GM12878 (cell line): Measurements from ENCODE around the gene SLCO4A1. TPM values are rescaled to one million over a fixed set of nuclear protein-coding genes. Genes with fewer than 3 reads are reported as not detected.

Source experiments
- ATAC-seq: fragments of 200-7000 bp; cut with Tn5 transposase; 3 replicates; pipeline ENCODE4 v1.9.1; 2020; ENCODE audit warnings: mild to moderate bottlenecking, moderate library complexity
- BruUV-seq: library from RNA; stranded (reverse); fragments of 400-500 nt; replicated peaks from 2 replicates; lab custom pipeline; 2021; lab: Mats Ljungman, UMichigan
- CTCF ChIA-PET: fragments of 300-600 bp; sonication (Branson Sonifier 250); formaldehyde crosslinking; extraction: SDS; loops from one replicate; lab custom pipeline; 2021; ENCODE audit warnings: inconsistent platforms; lab: Yijun Ruan, JAX
- POLR2A ChIA-PET: fragments of 350-600 bp; formaldehyde crosslinking; extraction: SDS; loops from one replicate; lab custom pipeline; 2021; ENCODE audit warnings: inconsistent platforms; lab: Charles Lee
- RAD21 ChIA-PET: fragments of 300-600 bp; sonication (Branson Sonifier 250); formaldehyde crosslinking; loops from one replicate; lab custom pipeline; 2023; ENCODE audit warnings: antibody characterized with exemption; ENCODE audit not compliant: unreplicated experiment; lab: Charles Lee
- SMC1A ChIA-PET: fragments of 300-600 bp; sonication (Branson Sonifier 250); formaldehyde crosslinking; loops from one replicate; lab custom pipeline; 2023; ENCODE audit not compliant: unreplicated experiment, uncharacterized antibody; lab: Charles Lee
- DNase-seq: peaks from one replicate; pipeline ENCODE4 v3.0.0-alpha.2; 2011; ENCODE audit warnings: low read depth, low spot score
- FAIRE-seq: peaks from 3 replicates; lab custom pipeline; 2011; peaks lifted over from hg19 to GRCh38; lab: Jason Lieb, UNC
- H2AFZ ChIP-seq: 2 replicates; pipeline ENCODE4 v1.6.0; 2011; ENCODE audit warnings: low read depth, low read length, control low read depth; ENCODE audit not compliant: control insufficient read depth
- H3K27ac ChIP-seq: 2 replicates; pipeline ENCODE4 v1.5.1; 2011; ENCODE audit warnings: control low read depth; ENCODE audit not compliant: control insufficient read depth, insufficient read depth
- H3K27me3 ChIP-seq, 2 experiments: replicated peaks in 1 of 2; 2 replicates each; pipeline versions ENCODE4 v1.6.0 to v1.6.1; 2011; ENCODE audit warnings: low read length in 1 of 2; ENCODE audit not compliant: control insufficient read depth in 2 of 2, insufficient read depth in 2 of 2
- H3K36me3 ChIP-seq, 2 experiments: 2 replicates each; pipeline ENCODE4 v1.5.1; 2011; ENCODE audit warnings: low read length in 1 of 2; ENCODE audit not compliant: control insufficient read depth in 2 of 2, insufficient read depth in 2 of 2
- H3K4me1 ChIP-seq: 2 replicates; pipeline ENCODE4 v1.6.1; 2011; ENCODE audit warnings: mild to moderate bottlenecking, low read length, moderate library complexity, mixed read lengths; ENCODE audit not compliant: control insufficient read depth, insufficient read depth
- H3K4me2 ChIP-seq: 2 replicates; pipeline ENCODE4 v1.6.0; 2011; ENCODE audit warnings: control low read depth; ENCODE audit not compliant: control insufficient read depth, insufficient read depth
- H3K4me3 ChIP-seq: fragments of 200-600 bp; sonication (generic); 2 replicates; pipeline ENCODE4 v1.5.1; 2016
- H3K79me2 ChIP-seq: 2 replicates; pipeline ENCODE4 v1.6.0; 2011; ENCODE audit warnings: low read length; ENCODE audit not compliant: control insufficient read depth, insufficient read depth
- H3K9ac ChIP-seq: 2 replicates; pipeline ENCODE4 v1.8.0; 2011; ENCODE audit warnings: low read length, control low read depth, mixed read lengths; ENCODE audit not compliant: control insufficient read depth, insufficient read depth
- H3K9me3 ChIP-seq: replicated peaks from 3 replicates; pipeline ENCODE4 v1.5.1; 2011; ENCODE audit warnings: mild to moderate bottlenecking, low read length; ENCODE audit not compliant: control insufficient read depth, insufficient read depth
- H4K20me1 ChIP-seq: 2 replicates; pipeline ENCODE4 v1.6.0; 2011; ENCODE audit not compliant: control insufficient read depth, insufficient read depth
- ASH2L ChIP-seq: fragments of 300-600, 200-600 bp; sonication (generic); IDR thresholded peaks from 2 replicates; pipeline ENCODE4 v1.6.1; 2017; ENCODE audit warnings: low read depth, mild to moderate bottlenecking, borderline replicate concordance
- CHD2 ChIP-seq: IDR thresholded peaks from 2 replicates; pipeline ENCODE4 v1.6.1; 2011; ENCODE audit warnings: low read depth, low read length, improper control_type of control experiment, borderline replicate concordance
- CREB1 ChIP-seq: IDR thresholded peaks from 2 replicates; pipeline ENCODE4 v1.6.1; 2012; ENCODE audit warnings: low read depth, mild to moderate bottlenecking, inconsistent platforms
- GATAD2B ChIP-seq: fragments of 450-650 bp; conservative IDR thresholded peaks from 2 replicates; pipeline ENCODE4 v1.6.1; 2017; ENCODE audit warnings: low read depth, mild to moderate bottlenecking, moderate library complexity
- HDGF ChIP-seq: fragments of 450-650 bp; IDR thresholded peaks from 2 replicates; pipeline ENCODE4 v1.6.1; 2016; ENCODE audit warnings: antibody characterized with exemption
- IKZF1 ChIP-seq: fragments of 450-650 bp; conservative IDR thresholded peaks from 2 replicates; pipeline ENCODE4 v1.6.1; 2017; ENCODE audit warnings: antibody characterized with exemption, mild to moderate bottlenecking
- IKZF2 ChIP-seq, 2 experiments: fragments of 450-650 bp; IDR thresholded peaks; 2 replicates each; pipeline ENCODE4 v1.6.1; 2017; ENCODE audit warnings: mild to moderate bottlenecking in 2 of 2, moderate library complexity in 2 of 2
- KAT2A ChIP-seq: conservative IDR thresholded peaks from 2 replicates; pipeline ENCODE4 v1.6.1; 2011; ENCODE audit warnings: low read depth, low read length; ENCODE audit not compliant: control insufficient read depth
- MXI1 ChIP-seq: fragments of 150-350 bp; IDR thresholded peaks from 2 replicates; pipeline ENCODE4 v1.6.1; 2011; ENCODE audit warnings: low read depth, mild to moderate bottlenecking, inconsistent platforms, low read length, improper control_type of control experiment
- SIX5 ChIP-seq: IDR thresholded peaks from 2 replicates; pipeline ENCODE4 v1.6.1; 2011; ENCODE audit warnings: mild to moderate bottlenecking, low read depth, low read length, moderate library complexity; ENCODE audit not compliant: severe bottlenecking
- SMC3 ChIP-seq: IDR thresholded peaks from 2 replicates; pipeline ENCODE4 v1.6.1; 2011; ENCODE audit warnings: low read length, improper control_type of control experiment, borderline replicate concordance
- TCF3 ChIP-seq: IDR thresholded peaks from 2 replicates; pipeline ENCODE4 v1.6.1; 2012; ENCODE audit warnings: low read depth, mild to moderate bottlenecking, low read length, borderline replicate concordance; ENCODE audit not compliant: insufficient read depth
- TCF7 ChIP-seq: IDR thresholded peaks from 2 replicates; pipeline ENCODE4 v1.6.1; 2014; ENCODE audit warnings: antibody characterized with exemption, borderline replicate concordance
- YBX1 ChIP-seq: fragments of 450-650 bp; IDR thresholded peaks from 2 replicates; pipeline ENCODE4 v1.6.1; 2016; ENCODE audit warnings: antibody characterized with exemption
- WGBS: methylation state at CpG from one replicate; pipeline ENCODE4 v1.1.6; 2016; ENCODE audit warnings: low lambda C conversion rate; ENCODE audit not compliant: insufficient replicate concordance, insufficient coverage; ENCODE audit errors: missing lambda C conversion rate; 5-methylcytosine and 5-hydroxymethylcytosine counted together
- in situ Hi-C: fragments of 300-500 bp; cut with MboI; formaldehyde crosslinking; loops from 9 replicates; pipeline ENCODE4 v1.14.3; 2018; ENCODE audit warnings: mixed read lengths
- intact Hi-C: fragments of 100-400 bp; cut with micrococcal nuclease; formaldehyde crosslinking; loops from one replicate; pipeline ENCODE4 v1.14.2; 2022; ENCODE audit not compliant: unreplicated experiment
- polyA plus RNA-seq, 11 experiments: library from polyadenylated mRNA; depleted of rRNA in 4 of 11; unstranded in 6 of 11; stranded (reverse) in 5 of 11; fragments of >200 nt; fragmentation: Nextera tagmentation in 4 of 11; fragmentation: Illumina TruSeq in 1 of 11; extraction: Ambion mirVana in 4 of 11; extraction: Trizol in 1 of 11; gene quantifications; 1 replicate in 1 of 11; 2 replicates in 10 of 11; pipeline versions ENCODE4 v1.2.1 to v1.2.3, GENCODE V29; 2011 to 2016; ENCODE audit warnings: inconsistent platforms in 2 of 11, missing spikeins in 2 of 11, low read depth in 1 of 11
- total RNA-seq, 4 experiments: library from RNA; depleted of rRNA in 3 of 4; stranded (reverse); fragments of >200 nt in 3 of 4; fragmentation: Illumina TruSeq in 1 of 4; extraction: Trizol in 1 of 4; gene quantifications; 2 replicates each; pipeline versions ENCODE4 v1.2.1 to v1.2.3, GENCODE V29; 2013 to 2021
- TF ChIP-seq, protein P1 (sequence below): IDR thresholded peaks from 2 replicates; pipeline ENCODE4 v1.6.1; 2012; ENCODE audit warnings: improper control_type of control experiment, low read depth, low read length; ENCODE audit not compliant: insufficient replicate concordance
- TF ChIP-seq, protein P2 (sequence below): IDR thresholded peaks from 2 replicates; pipeline ENCODE4 v1.6.1; 2012; ENCODE audit warnings: low read depth, low read length, improper control_type of control experiment
- TF ChIP-seq, protein P3 (sequence below): fragments of 450-650 bp; IDR thresholded peaks from 2 replicates; pipeline ENCODE4 v1.6.1; 2016; ENCODE audit warnings: mild to moderate bottlenecking

Gene SLCO4A1
- total and polyA plus RNA-seq, 10 of the 15 experiments (the other 5 are each of a cell fraction or from before 2014, with no cell fraction given), result 2.1 to 30.7 (median 12.0) TPM

DNA sequence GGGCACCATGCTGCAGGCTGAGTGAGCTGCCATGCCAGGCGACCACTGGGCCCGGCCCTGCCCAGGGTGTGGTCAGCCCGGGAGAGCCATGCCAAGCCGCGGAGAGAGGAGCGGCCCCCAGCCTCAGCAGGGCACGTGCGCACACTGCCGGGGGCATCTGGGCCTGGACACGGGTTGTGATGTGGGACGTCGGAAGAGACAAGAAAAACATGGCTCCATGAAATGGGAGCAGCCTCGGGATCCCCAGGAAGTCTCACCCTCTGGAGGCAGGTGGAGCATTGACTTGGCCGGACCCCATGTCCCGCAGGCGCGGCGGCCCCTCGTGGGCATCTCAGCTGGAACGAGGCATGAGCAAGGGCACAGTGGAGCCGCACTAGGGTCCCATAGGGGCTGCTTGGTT lies 16.8 kb upstream of the SLCO4A1 start:
- intact Hi-C loops, result no loop called here
- ATAC-seq (no peak), FAIRE-seq (no peak), DNase-seq (no peak)
- in situ Hi-C loops, result no loop called here
- TF ChIP-seq, protein P1, sequence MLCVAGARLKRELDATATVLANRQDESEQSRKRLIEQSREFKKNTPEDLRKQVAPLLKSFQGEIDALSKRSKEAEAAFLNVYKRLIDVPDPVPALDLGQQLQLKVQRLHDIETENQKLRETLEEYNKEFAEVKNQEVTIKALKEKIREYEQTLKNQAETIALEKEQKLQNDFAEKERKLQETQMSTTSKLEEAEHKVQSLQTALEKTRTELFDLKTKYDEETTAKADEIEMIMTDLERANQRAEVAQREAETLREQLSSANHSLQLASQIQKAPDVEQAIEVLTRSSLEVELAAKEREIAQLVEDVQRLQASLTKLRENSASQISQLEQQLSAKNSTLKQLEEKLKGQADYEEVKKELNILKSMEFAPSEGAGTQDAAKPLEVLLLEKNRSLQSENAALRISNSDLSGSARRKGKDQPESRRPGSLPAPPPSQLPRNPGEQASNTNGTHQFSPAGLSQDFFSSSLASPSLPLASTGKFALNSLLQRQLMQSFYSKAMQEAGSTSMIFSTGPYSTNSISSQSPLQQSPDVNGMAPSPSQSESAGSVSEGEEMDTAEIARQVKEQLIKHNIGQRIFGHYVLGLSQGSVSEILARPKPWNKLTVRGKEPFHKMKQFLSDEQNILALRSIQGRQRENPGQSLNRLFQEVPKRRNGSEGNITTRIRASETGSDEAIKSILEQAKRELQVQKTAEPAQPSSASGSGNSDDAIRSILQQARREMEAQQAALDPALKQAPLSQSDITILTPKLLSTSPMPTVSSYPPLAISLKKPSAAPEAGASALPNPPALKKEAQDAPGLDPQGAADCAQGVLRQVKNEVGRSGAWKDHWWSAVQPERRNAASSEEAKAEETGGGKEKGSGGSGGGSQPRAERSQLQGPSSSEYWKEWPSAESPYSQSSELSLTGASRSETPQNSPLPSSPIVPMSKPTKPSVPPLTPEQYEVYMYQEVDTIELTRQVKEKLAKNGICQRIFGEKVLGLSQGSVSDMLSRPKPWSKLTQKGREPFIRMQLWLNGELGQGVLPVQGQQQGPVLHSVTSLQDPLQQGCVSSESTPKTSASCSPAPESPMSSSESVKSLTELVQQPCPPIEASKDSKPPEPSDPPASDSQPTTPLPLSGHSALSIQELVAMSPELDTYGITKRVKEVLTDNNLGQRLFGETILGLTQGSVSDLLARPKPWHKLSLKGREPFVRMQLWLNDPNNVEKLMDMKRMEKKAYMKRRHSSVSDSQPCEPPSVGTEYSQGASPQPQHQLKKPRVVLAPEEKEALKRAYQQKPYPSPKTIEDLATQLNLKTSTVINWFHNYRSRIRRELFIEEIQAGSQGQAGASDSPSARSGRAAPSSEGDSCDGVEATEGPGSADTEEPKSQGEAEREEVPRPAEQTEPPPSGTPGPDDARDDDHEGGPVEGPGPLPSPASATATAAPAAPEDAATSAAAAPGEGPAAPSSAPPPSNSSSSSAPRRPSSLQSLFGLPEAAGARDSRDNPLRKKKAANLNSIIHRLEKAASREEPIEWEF, result no peak
- TF ChIP-seq ASH2L (no peak), CHD2 (no peak), KAT2A (no peak), CREB1 (no peak), TCF7 (no peak), HDGF (no peak), TCF3 (no peak), YBX1 (no peak), SIX5 (no peak), IKZF1 (no peak), SMC3 (no peak), MXI1 (no peak), IKZF2 (IDR thresholded peaks at IDR 0.05) (no peak), GATAD2B (no peak)
- TF ChIP-seq, protein P2, sequence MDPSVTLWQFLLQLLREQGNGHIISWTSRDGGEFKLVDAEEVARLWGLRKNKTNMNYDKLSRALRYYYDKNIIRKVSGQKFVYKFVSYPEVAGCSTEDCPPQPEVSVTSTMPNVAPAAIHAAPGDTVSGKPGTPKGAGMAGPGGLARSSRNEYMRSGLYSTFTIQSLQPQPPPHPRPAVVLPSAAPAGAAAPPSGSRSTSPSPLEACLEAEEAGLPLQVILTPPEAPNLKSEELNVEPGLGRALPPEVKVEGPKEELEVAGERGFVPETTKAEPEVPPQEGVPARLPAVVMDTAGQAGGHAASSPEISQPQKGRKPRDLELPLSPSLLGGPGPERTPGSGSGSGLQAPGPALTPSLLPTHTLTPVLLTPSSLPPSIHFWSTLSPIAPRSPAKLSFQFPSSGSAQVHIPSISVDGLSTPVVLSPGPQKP, result no peak
- TF ChIP-seq, protein P3, sequence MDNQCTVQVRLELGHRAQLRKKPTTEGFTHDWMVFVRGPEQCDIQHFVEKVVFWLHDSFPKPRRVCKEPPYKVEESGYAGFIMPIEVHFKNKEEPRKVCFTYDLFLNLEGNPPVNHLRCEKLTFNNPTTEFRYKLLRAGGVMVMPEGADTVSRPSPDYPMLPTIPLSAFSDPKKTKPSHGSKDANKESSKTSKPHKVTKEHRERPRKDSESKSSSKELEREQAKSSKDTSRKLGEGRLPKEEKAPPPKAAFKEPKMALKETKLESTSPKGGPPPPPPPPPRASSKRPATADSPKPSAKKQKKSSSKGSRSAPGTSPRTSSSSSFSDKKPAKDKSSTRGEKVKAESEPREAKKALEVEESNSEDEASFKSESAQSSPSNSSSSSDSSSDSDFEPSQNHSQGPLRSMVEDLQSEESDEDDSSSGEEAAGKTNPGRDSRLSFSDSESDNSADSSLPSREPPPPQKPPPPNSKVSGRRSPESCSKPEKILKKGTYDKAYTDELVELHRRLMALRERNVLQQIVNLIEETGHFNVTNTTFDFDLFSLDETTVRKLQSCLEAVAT, result no peak
- ChIA-PET CTCF (interaction anchor here (0.6 to 2.9 kb wide), 6 partner anchors 12 to 324 kb away, joined by 3 to 16 read pairs (median 4); no protein-coding TSS in a partner anchor), SMC1A (interaction anchor here (2.2 kb wide), 1 partner anchor 26 kb away, joined by 11 read pairs; no protein-coding TSS in a partner anchor), POLR2A (no interaction called here), RAD21 (interaction anchor here (1.5 to 2.3 kb wide), 3 partner anchors 9 to 169 kb away, joined by 5 to 11 read pairs (median 6); partner anchors contain the start of gene SLCO4A1)
- H3K27me3 ChIP-seq, result no peaks in the 10 kb centered on the region
- H2AFZ ChIP-seq, result no peak overlapping the region
- H3K9ac ChIP-seq, result no peak overlapping the region
- no peaks in the 10 kb centered on the region for H3K36me3 ChIP-seq
- WGBS, result 88% methylated on average over 21 of the region's 21 CpGs
- peaks cover 33% of the 10 kb centered on the region for H3K4me1 ChIP-seq
- H3K9me3 ChIP-seq, result no peaks in the 10 kb centered on the region
- BruUV-seq, result no TSS peak
- H3K27ac ChIP-seq, result no peak overlapping the region
- no peaks in the 10 kb centered on the region for H4K20me1 ChIP-seq
- H3K4me3 ChIP-seq, result no peak overlapping the region
- no peaks in the 10 kb centered on the region for H3K79me2 ChIP-seq
- H3K4me2 ChIP-seq, result no peak overlapping the region
